Measurements from ENCODE around the gene ARIH1.
"Not testable (repeated sequence)": the region's sequence is repeated elsewhere in the genome, so short reads cannot be mapped to it uniquely, and the experiment has no call there.

Gene ARIH1, protein sequence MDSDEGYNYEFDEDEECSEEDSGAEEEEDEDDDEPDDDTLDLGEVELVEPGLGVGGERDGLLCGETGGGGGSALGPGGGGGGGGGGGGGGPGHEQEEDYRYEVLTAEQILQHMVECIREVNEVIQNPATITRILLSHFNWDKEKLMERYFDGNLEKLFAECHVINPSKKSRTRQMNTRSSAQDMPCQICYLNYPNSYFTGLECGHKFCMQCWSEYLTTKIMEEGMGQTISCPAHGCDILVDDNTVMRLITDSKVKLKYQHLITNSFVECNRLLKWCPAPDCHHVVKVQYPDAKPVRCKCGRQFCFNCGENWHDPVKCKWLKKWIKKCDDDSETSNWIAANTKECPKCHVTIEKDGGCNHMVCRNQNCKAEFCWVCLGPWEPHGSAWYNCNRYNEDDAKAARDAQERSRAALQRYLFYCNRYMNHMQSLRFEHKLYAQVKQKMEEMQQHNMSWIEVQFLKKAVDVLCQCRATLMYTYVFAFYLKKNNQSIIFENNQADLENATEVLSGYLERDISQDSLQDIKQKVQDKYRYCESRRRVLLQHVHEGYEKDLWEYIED

DNA sequence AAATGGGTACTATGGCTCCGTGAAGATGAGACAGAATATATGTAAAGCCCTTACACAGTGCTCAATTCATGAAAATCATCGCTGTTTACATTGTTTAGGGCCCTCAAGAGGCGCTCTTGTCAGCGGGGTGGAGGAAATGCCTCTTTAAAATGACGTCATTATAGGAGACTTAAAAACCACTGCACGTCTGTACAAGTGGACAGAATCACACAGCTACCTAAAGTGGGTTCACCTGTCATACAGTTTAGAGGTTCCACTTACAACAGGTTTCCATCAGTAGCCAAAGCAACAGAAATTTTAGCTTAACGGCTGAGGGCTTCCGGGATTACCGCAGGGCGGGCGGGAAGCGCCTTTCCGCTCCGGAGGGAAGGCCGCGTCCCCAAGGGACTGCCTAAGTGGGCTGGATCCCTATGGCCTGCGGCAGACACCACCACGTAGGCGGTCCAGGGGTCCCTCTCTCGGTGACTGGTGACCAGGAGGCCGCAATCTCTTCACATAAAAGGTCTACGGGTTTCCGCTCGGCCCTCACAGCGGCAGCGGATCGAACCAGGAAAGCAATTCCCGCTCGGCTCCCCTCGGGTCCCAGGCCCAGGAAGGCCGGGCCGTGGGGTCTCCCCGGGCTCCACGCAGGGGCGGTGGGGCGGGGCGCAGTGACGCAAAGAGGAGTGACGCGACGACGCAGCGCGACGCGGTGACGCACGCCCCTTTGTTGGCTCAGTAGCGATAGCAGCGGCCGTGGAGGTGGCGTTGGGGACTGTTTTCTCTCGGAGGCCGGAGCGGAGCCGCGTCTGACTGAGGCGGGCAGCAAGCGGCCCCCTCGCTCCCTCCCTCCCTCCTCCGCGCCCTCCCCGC lies at the start of gene ARIH1:
Gene ARIH1 (plus strand): TSS at position 717 of the 852 bp plus-strand sequence. CDS start 310 bp downstream, outside the sequence.
- peak; percentile 88 for DNase-seq (ENCODE audit: low read depth, low spot score)

DNA sequence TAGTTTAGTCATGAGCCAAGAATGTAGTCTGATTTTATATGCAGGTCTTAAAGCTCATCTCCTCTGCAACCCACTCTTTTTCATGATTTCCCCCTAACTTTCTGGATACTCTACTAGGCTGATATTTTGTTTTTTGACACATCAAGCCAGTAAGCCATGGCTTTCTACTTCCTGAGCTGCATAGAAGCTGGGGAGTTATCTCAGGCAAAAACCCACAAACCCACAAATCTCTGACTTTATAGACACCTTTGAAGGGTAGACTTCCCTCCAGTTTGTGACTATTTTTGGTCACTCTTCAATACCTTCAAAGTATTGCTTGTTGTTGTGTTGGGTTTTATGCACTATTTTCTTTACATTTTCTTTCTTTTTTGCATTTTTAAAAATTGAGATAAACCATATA lies 47.4 kb upstream of the ARIH1 start:
- no peak for DNase-seq (ENCODE audit: low read depth, low spot score)

DNA sequence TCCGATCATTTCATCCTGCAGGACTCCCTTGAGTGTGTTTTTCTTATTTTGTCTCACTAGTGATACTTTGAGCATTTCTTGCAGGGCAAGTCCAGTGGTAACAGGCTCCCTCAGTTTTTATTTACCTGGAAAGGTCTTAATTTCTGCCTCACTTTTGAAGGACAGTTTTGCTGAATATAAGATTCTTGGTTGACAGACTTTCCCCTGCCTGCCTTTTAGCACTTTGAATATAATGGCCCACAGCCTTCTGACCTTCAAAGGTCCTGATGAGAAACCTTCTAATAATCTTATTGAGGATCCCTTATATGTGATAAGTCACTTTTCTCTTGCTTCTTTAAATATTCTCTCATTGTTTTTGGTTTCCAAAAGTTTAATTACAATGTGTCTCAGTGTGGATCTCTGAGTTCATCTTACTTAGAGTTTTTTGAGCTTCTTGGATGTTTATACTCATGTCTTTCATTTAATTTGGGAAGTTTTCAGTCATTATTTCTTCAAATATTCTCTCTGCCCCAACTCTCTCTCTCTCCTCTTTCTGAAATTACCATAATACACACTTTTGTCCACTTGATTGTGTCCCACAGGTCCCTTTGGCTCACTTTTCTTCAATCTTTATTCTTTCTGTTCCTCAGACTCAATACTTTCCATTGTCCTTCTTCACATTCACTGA lies 36.3 kb upstream of the ARIH1 start:
- no peak for DNase-seq (ENCODE audit: low read depth, low spot score)

DNA sequence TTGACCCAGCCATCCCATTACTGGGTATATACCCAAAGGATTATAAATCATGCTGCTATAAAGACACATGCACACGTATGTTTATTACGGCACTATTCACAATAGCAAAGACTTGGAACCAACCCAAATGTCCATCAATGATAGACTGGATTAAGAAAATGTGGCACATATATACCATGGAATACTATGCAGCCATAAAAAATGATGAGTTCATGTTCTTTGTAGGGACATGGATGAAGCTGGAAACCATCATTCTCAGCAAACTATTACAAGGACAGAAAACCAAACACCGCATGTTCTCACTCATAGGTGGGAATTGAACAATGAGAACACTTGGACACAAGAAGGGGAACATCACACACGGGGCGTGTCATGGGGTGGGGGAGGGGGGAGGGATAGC lies 31.3 kb upstream of the ARIH1 start:
- not testable (repeated sequence) for DNase-seq (ENCODE audit: low read depth, low spot score)

DNA sequence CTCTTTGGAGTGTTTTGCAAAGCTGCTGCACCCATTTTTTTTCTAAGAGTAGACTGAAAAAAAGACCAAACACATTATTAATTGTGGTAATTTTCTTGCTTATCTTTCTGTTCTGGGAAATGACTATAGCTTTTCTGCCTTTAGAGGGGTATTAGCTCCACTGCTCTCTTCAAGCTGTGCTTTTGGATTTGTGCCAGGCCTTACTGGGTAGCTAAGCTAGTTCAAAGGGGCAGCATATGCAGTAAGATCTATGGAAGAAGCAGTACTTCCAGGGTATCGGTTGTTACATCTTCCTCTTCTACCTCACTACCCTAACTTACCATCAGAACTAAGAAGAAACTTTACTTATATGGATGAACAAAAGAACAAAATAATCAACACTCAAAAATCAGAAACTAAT lies 28.7 kb upstream of the ARIH1 start:
- DNase-seq (ENCODE audit: low read depth, low spot score): no peak

DNA sequence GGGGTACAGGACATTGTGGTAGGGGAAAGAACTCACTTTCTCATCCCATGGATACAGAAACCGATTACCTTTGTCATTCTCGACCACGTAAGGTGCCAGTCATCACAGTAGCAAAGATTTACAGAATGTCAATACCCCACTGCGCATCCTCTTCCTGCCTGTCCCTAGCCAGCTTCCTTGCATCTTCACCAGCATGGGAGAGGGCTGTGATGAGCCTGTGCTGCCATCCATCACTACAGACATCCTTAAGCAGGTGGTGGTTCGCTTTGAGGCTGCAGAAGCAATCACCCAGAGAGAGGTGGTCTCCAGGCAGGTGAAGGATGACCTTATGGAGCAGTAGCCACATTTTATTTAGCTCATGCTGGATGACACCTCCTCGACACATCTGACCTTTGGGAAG lies 23.3 kb upstream of the ARIH1 start:
- DNase-seq (ENCODE audit: low read depth, low spot score): no peak

DNA sequence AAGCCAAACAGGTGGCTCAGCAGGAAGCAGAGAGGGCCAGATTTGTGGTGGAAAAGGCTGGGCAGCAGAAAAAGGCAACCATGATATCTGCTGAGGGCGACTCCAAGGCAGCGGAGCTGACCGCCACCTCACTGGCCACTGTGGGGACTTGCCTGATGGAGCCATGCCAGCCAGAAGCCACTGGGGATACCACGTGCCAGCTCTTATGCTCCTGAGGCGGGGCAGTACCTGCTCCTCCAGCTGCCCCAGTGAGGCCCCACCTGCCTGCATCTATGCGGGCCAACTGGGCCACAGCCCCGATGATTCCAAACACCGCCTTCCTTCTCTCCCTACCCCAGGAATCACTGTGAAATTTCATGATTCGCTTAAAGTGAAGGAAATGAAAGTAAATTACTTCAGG lies 22.9 kb upstream of the ARIH1 start:
- no peak for DNase-seq (ENCODE audit: low read depth, low spot score)

DNA sequence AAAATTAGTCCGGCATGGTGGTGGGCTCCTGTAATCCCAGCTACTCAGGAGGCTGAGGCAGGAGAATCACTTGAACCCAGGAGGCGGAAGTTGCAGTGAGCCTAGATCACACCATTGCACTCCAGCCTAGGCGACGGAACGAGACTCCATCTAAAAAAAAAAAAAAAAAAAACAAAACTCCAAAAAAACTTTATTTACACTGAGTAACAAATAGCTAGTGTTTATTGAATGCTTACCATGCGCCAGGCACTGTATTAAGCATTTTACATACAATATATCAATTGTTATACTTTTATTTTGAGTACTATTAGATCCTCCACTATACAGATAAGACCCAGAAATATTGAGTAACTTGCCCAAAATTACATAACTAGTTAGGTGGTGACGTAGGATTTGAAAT lies 17.4 kb upstream of the ARIH1 start:
- DNase-seq (ENCODE audit: low read depth, low spot score): no peak

DNA sequence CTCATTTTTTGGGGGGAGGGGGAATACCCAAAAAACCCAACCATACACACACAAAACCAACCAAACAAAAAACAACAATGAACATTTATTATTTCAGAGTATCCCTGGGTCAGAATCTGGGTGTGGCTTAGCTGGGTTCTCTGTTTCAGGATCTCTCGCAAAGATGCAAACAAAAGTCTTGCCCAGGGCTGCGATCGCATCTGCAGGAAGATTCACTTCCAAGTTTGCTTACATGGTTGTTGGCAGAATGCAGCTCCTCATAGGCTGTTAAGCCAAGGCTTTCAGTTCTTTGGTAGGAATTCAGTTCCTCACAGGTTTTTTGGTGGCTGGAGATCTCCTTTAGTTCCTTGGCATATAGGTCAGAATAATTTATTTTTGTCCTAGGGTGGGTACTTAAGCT lies 13.7 kb upstream of the ARIH1 start:
- no peak for DNase-seq (ENCODE audit: low read depth, low spot score)

DNA sequence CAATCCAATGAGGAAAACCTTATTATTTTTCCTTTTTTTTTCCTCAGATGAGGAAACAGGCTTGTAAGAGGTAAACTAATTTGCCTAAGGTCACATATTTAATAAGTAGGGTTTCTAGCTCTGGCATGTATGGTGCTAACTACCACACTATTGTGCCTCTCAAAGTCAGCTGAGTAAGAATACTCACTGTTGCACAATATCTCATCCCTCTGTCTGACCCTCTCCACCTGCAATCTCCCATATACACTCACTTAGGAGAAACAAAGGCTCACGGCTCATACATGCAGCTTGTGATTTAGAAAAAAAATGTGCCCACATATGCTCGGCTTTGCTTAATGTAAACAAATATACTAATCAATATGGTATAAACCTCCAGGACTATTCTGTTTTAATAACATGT lies 10.4 kb upstream of the ARIH1 start:
- DNase-seq (ENCODE audit: low read depth, low spot score): no peak

DNA sequence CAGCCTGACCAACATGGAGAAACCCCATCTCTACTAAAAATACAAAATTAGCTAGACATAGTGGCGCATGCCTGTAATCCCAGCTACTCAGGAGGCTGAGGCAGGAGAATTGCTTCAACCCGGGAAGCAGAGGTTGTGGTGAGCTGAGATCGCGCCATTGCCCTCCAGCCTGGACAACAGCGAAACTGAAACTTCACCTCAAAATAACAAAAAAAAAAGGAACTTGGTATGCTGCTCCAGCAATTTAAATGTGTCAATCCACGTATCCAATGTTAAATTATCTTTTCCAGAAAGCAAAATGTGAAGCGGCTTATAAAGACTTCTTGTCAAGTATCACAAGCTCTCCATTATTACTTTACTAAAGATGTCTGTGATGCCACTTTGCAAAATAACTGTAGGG lies 9.9 kb upstream of the ARIH1 start:
- DNase-seq (ENCODE audit: low read depth, low spot score): no peak

DNA sequence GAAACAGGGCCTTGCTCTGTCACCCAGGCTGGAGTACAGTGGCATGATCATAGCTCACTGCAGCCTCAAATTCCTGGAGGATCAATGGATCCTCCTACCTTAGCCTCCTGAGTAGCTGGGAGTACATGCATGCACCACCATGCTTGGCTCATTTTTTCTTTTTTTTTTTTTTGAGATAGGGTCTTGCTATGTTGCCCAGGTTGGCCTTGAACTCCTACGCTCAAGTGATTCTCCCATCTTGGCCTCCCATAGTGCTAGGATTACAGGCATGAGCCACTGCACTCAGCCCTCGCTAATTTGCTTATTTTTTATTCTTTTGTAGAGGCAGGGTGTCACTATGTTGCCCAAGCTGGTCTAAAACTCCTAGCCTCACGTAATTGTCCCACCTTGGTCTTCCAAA lies 6.0 kb upstream of the ARIH1 start:
- DNase-seq (ENCODE audit: low read depth, low spot score): no peak

DNA sequence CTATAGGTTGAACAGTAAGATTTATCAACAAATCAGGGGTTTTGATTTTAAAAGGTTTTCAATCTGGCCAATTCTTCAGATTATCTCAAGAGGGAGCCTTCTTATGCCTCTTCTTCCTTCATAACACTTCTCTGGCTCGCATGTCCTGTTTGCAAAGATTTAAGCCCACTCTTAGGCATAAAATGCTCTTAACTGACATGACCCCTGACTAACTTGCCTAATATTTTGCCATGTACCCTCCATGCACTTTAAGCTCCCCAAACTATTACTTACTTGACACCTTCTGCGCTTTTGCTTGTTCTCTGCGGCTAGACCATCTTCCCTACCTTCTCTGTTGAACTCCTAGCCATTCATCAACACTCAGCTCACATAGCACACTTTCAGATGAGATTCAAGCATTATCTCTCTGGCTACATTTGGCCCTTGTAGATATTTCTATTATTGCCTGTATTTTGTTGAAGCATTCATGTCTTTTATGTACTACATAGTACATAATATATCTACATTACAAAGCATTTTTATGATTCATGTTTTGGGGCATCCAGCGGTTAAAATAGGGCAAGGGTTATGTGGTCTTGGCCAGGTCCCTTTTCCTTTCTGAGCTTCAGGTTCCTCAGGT lies 1.0 kb upstream of the ARIH1 start:
- no peak for DNase-seq (ENCODE audit: low read depth, low spot score)

DNA sequence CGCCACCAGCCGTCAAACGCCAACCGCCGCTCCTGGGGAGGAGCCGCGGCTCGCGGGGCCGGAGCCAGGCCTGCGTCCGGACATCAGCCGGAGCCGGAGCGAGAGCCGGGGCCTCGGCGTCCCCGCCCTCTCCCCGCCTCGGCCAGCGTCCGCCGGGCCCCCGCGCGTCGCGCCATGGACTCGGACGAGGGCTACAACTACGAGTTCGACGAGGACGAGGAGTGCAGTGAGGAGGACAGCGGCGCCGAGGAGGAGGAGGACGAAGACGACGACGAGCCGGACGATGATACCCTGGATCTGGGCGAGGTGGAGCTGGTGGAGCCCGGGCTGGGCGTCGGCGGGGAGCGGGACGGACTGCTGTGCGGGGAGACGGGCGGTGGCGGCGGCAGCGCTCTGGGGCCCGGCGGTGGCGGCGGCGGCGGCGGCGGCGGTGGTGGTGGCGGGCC lies 359 bp downstream of the ARIH1 start:
- peak; percentile 3 for DNase-seq (ENCODE audit: low read depth, low spot score)

DNA sequence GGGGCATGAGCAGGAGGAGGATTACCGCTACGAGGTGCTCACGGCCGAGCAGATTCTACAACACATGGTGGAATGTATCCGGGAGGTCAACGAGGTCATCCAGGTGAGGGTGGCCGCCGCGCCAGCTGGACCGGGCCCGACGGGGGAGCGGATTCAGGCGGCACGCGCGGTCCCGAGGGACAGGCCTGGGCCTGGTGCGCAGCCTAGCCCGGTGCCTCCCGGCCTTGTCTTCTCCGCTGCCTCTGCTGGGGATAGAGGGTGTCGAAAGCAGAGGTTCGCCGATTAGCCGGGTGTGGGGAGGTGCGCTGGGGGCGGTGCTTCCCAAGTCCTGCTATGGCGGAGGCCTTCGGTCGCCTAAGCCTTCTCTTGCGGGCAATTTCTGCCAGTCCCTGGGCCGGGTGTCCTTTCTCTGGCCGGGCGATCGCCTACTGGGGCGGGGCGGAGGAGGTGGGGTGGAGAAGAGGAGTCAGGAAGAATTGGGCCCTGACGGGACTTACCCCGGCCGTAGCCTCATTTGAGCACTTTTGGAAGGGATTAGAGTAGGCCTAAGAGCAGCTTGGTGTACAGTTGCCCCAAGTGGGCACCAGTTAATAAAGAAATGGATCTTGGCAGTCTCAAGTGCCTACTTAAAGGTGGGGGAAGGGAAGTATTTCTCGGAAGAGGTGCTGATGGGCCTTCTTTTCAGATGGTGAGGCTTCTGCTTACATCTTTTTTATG lies 940 bp downstream of the ARIH1 start:
- peak; percentile 60 for DNase-seq (ENCODE audit: low read depth, low spot score)

DNA sequence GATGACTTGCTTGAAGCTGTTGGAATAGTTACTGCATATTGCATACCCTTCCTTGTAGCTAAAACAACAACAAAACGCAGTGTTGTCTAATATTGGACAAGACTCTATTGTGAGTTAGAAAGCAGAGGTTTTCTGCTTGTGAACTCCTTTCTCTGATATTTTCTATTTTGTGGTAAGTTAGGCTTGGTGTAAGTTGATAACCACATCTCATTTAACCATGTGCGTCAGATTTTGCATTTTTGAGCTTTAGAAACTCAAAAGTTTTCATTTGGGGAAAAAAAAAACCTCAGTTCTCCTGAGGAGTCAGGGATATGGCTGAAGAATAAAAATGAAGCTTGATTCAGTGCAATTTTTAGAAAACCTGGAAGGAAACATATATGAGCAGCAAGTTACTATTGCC lies 1.5 kb downstream of the ARIH1 start:
- DNase-seq (ENCODE audit: low read depth, low spot score): no peak

DNA sequence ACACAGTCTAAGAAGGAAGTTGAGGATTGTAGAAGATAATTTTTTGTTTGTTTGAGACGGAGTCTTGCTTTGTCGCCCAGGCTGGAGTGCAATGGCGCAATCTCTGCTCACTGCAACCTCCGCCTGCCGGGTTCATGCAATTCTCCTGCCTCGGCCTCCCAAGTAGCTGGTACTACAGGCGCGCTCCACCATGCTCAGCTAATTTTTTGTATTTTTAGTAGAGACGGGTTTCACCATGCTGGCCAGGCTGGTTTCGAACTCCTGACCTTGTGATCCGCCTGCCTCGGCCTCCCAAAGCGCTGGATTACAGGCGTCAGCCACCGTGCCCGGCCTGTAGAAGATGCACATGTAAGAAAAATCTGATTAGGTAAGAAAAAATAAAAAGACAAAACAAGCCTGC lies 2.2 kb downstream of the ARIH1 start:
- DNase-seq (ENCODE audit: low read depth, low spot score): not testable (repeated sequence)

DNA sequence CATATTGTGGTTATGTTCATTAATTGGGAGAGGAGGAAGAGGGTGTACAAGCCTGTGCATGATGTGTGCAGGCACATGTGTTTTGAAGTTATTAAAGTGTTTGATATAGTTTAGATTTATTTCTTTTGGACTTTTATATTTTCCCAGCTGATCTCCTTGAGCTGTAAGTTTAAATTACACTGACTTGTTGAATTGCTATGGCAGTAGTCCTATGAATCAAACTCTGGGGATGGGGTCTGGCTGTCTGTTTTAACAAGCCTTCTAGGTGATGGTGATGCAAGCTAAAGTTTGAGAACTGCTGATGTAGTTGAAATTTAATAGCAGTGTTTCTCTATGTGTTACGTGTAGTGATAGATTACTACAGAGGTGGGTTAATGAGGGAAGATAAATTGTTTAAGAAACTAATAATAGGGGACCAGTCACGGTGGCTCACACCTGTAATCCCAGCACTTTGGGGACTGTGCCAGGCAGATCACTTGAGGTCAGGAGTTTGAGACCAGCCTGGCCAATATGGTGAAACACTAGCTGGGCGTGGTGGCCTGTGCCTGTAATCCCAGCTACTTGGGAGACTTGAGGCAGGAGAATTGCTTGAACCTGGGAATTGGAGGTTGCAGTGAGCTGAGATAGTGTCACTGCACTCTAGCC lies 7.0 kb downstream of the ARIH1 start:
- DNase-seq (ENCODE audit: low read depth, low spot score): no peak

DNA sequence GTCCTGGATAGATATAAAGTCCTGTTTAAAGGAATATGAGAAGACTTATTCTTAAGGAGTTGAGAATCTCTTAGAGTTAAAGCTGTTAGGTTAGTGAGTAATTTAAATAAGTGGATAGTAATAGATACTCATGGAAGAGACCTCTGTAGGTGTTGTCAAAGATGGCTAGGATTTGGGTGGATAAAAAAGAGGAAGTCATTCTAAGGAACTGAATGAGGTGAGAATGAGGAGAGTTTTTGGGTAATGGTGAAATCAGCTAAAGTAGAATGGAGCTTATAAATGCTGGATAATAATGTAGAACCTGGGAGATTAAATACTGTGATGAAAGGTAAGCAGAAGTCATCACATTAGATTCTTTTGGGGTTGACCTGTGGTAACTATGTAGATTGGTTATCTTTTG lies 8.1 kb downstream of the ARIH1 start:
- no peak for DNase-seq (ENCODE audit: low read depth, low spot score)

DNA sequence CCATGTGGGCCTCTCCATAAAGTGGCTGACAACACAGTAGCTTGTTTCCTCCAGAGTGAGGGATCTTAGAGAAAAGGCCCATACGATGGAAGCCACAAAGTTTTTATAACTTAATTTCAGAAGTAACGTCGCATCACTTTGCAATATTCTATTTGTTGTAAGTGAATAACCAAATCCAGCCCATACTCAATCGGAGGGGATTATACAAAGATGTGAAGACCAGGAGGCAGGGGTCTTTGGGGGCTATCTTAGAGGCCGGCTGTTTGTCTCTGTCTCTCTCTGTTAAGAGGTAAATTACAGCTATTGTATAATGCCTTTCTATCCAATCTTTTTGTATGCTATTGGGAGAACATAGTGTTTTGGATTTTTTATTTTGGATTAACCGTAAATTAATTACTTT lies 9.1 kb downstream of the ARIH1 start:
- no peak for DNase-seq (ENCODE audit: low read depth, low spot score)
